NCI-H2107 (cell line): ENCODE measurements around the gene NRXN3.
"Not testable (repeated sequence)": the region's sequence is repeated elsewhere in the genome, so short reads cannot be mapped to it uniquely, and the experiment has no call there.

ENCODE experiments used
- DNase-seq: peaks from one replicate; lab custom pipeline; 2025; lab: John Stamatoyannopoulos, UW

Gene NRXN3

DNA sequence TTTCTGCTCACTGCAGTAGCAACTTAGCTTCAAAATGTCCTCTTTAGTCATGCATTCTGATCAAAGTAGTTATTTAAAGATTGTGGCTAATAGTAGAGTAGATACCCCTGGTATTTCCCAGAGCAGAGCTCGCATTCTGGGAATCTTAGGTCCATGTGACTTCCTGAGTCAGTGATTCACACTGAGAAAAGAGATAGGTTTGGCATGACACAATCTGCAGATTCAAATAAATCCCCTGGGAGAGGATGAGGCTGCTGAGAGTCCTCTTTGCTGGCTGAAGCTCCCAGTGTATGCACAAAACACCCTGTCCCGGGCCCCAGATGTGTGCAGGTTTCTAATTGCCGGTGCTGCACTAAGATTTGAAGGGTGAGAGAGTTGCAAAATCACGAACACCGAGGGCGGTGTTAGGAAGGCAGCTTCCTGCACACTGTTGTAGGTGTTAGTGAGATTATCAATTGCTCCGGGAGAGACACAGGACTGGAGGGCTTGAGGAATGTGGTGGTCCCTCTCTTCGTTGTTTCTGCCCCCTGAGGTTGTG, 233.2 kb downstream of the NRXN3 start:
- DNase-seq: no peak

DNA sequence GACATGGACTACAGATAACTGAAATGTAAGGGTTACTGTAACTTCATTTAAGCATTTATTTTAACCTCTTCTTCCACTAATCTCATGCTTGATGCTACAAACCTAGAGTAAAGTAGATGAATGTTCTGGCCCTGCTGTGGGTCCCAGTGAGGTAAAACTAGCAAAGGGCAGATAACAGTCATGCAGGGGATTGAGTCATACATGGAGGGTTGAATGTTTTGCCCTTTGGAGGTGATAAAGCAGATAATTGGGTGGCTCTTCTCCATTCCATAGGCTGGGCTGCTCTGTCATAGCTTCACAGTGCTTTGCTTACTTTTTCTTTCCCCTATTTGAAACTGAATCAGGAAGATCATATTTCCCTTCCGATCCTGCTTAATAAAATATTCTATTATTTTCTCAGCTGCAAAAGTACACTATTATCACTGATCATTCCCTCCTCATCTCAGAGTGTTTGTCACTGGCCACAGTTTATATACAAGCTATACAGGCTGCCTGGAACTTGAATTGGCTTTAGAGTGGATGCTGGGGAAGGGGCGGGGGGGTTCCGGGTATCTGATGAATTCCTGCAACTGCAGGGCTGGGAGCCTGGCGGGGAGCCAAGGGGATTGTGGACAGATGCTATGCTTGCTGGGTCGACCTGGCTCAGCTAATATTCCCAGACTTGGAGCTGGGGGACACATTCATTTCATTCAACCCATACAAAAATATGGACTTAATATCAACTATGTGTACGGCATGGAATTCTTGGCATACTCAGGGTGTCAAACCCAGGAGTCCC, 235.1 kb downstream of the NRXN3 start:
- no peak for DNase-seq

DNA sequence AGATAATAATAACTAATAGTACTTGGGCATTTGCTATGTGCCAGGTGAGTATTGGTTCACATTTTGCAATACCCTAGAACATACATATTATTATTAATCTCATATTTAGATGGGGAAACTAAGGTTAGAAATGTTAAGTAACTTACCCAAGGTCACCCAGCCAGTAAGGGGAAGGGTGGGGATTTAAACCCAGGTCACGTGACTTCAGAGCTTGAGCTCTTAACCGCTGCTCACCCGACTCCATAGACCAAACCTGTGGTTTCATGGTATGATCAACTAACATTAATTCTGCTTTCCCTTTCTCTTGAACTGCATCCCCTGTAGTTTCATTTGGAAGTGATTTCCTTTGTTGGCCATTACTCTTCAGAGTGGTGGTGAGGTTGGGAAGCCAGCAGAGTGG, 242.3 kb downstream of the NRXN3 start:
- peak; percentile 47 for DNase-seq

DNA sequence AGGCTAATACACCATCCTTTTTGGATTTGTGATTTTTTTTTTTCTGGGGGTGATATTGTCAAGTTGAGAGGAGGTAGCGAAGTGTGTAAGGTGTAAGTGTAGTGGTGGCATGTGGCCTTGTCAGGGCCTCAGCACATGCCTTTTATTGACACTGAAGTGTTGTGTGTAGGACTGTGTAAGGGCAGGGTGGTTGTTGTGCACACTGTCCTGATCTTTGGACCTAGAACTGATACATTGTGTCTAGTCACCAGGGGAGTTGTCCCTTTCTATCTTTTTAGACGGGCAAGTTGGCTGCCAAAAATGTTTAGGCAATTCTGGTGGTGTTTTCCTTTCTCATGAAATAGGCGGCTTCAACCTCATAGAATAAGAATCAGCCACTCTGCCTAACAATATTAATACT, 244.0 kb downstream of the NRXN3 start:
- DNase-seq: no peak

DNA sequence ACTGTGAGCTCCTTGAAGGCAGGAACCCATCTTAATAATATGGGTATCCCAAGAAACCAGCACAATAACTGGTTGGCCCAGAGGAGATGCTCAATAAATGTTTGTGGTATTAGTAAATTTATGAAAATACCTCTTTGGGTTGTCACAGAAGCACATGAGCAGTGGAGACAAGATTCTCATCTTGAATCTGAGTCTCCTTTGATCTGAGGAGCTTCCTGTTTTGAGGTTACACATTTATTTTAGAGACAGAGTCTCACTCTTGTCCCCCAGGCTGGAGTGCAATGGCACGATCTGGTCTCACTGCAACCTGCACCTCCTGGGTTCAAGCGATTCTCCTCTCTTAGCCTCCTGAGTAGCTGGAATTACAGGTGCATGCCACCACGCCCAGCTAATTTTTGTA, 247.4 kb downstream of the NRXN3 start:
- DNase-seq: no peak

DNA sequence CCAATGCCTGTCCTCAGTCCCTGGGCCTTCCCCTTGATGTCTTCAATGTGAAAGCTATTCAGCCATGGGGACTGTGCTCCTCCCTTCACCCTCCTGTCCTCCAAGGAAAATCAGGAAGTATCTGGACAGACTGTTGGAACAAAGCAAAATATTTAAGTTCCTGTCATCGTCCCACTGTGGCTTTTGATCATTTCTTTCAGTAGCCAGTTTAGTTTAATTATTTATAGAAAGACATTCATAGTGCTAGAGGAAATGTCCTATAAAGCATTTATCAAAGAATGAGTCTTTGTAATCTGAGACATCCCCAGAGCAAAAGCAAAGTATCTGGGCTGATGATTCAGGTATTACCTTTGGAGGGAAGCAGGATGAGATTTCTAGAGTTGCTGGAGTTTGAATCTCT, 254.1 kb downstream of the NRXN3 start:
- no peak for DNase-seq

DNA sequence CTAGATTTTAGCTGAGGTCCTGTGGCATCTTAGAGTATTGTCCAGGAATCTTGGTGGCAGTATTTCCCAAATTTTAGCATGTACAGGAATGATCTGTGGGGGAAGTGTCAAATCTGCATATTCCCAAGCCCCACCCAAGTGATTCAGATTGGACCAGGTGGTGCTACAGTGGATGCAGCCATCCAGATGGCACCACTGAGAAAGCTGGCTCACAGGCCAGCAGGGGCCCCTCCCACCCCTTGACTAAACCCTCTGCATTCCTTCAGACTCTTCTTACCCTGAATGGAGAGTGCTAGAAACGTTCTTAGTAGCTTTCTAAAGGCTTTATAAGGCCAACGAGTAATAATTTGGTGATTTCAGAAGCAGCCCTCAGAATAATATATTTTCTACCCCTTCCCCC, 255.2 kb downstream of the NRXN3 start:
- no peak for DNase-seq

DNA sequence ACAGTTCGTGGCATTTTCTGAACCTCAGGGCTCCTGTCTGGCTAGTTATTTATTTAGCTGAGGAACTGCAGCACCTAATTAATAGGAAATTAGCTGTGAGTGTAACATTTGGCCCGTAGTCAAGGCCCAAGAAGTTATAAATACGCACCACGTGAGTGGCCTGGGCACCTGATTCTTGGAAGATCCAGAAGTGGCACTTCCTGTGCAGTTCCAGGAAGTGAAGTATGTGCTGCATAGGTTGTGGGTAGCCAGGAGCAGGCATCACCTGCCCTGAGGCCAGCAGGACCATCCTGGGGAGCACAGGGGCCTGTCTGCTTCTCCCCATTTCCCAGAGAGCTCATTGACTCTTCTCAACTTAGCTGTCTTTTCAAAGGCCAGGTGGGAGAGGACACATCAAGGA, 255.6 kb downstream of the NRXN3 start:
- DNase-seq: no peak

DNA sequence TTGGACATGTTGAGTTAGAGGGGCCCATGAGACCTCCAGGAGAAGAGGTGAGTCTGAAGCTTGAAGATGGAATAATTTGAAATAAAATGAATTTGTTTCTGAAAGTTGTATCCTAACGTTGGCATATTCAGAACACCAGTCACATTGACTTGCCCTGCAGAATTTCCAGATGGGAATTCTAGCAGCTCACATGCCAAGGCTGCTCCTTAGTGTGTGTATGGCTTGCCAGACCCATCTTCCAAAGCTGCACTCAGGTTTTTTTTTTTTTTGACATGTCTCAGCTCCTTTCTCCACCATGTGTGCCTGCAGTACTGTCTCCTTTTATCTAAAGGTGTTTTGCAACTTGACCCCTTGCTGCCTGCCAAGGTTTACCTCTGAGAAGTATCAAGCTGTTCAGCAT, 261.9 kb downstream of the NRXN3 start:
- DNase-seq: no peak

DNA sequence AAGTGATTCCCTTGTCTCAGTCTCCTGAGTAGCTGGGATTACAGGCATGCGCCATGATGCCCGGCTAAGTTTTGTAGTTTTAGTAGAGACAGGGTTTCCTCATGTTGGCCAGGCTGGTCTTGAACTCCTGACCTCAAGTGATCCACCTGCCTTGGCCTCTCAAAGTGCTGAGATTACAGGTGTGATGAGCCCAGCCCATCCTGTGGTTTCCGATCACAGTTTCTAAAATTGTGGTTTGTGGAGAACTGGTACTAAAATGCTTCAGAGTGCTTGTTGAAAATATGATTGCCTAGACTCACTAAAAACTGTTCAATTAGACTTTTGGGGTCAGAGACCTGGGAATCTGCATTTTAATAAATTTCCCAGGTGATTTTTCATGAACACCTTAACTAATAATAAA, 267.3 kb downstream of the NRXN3 start:
- DNase-seq: not testable (repeated sequence)

DNA sequence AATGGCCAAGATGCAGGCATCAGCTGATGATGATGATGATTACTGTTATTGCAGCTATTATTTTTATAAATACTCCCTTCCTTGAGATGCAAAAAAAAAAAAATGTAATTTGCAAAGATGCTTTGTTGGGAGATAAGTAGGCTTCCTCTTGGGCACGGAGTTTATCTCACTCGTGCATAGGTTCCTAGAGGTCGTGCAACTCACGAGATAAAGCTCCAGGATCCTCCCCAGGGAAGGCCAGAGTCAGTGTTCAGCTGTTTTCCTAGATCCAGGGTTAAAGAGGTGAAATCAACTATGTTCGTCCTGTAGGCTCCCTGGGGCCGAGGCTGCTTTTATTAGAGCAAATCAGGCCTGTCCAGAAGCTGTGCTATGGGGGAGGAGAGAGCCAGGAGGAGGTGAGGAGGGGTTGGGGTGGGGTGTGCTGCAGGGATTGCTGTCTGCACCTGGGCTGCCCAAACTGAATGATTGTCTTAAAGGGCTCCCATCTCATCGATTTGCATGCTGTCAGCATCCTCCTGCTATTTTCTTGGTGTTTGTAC, 270.3 kb downstream of the NRXN3 start:
- no peak for DNase-seq

DNA sequence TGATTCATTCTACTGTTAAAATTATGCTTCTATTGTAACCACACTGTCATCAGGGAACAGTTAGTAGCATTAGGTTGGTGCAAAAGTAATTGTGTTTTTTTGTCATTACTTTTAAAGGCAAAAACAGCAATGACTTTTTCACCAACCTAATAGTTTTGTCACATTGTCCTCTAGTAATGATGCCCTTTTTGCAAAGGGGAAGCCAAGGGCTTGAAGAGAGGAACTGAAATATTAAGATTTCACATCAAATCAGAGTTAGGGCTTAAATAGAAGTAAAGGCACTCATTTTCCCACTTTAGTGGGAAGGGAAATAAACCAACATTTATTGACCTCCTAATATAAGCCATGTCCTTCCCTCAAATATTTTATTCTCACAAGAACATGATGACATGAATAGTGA, 273.7 kb downstream of the NRXN3 start:
- no peak for DNase-seq

DNA sequence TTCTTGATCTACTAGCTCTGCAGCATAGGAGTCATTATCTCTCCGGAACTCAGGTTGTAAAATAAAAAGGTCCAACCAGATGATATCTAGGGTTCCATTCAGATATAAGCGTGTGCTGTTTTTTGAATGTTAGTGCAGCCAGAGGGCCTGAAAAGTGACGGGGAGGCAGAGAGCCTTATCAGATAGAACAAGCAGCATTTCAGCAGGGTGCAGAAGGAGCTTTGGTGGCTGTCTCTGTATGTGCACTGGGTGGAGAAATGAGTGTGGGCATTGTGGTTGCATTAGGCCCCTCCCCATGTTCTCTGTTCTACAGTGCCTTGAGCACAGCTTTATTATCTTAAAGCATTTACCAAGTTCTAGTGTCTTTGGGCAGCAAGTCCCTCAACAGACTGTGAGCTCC, 275.1 kb downstream of the NRXN3 start:
- DNase-seq: no peak

DNA sequence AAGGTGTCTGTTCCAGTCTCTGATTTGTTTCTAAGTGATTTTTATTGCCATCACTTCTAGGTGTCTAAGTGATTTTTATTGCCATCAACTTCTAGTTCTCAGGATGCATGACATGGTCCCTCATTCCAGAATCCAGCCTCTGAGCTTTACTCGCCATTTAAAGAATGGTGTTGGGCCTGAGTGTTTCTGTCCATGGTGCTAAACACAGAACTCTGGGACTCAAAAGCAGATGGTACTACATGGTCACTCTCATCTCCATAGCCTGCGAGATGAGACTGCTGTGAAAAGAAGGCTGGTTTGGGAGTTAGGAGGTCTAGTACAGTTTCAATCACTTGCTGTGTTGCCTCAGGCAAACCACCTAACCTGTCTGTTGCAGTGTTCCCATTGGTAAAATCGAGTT, 276.6 kb downstream of the NRXN3 start:
- no peak for DNase-seq

DNA sequence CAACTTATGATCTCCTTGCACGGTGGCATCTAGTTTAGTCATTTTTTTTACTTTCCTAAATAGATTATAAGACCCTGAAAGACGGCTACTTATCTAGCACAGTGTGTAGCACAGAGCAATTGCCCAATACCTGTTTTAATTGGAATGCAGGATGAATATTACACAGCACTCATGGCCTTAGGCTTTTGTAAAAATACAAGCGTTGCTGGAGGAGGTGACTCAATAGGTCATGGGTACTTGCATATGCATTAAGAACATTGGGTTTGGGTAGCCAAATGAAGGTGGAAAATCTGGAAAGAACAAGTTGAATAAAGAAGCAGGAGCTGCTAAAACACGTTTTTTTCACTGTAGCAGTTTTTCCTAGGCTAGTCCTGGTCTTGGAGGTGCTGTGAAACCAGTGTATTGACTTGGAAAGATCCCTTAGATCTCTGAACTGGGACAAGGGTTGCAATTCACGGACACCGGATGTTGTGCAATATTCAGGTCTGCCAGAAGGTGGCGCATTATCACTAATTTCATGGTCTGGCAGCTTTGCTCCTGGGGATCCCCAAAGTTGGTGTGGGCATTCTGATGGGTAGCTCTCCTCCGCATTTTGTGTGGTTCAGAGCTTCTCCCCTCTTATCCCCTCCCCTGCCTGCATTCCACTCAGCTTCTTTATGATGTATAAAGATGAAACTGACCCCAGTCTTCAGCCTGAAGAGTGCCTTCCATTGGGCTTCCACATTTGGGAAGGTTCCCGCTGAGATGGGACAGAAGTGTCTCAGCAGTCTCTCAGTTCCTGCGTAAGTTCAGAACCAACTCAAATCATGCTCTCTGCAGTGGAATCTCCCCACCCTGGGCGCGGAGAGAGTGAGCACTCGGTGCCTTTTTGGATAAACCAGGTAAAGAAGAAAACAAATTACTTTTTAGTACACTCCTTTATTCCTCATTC, 278.3 kb downstream of the NRXN3 start:
- peak; percentile 79 for DNase-seq

DNA sequence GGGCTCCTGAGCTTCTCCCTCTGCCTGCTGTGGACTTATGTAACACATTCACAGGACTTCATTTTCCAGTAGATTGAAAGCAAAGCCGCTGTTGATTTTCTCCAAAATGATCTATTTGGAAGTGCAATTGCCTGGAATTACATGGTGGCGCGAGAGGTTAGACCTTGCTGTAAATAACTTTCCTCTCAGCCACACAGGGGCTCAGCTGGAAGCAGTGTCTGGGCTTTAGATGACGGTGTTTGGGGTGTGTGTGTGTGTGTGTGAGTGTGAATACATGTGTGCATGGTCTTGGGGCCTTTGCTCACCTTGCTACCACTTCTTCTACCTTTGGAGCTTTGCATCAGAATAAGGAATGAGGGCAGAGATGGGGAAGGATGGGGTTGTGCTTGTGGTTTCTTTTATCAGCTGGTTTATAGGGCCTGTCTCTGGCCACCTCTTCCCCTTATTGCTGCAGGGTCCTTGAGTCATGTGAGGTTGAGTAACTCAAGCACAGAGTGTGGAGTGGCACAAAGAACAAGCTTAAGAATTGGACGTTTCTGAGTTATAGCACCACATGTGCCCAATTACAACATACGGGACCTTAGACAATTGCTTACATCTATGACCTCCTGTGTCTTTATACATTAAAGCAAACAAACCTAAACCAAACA, 280.6 kb downstream of the NRXN3 start:
- no peak for DNase-seq

DNA sequence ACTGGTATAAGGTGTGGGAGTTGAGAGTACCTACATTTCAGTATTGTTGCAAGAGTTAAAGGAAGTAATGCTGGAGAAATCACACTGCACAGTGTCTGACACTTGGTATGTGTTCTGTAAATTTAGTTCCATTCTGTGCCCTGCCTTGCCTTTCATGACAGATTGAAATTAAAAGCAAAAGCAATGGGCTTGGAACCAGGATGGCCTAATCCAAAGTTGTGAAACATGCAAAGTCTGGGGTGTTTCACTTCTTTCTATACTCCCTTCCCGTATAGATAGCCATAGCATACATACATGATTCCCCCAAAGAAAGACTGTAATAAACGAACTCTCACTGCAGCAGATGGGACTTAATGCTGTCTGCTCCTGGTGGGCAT, 281.1 kb downstream of the NRXN3 start:
- DNase-seq: no peak

DNA sequence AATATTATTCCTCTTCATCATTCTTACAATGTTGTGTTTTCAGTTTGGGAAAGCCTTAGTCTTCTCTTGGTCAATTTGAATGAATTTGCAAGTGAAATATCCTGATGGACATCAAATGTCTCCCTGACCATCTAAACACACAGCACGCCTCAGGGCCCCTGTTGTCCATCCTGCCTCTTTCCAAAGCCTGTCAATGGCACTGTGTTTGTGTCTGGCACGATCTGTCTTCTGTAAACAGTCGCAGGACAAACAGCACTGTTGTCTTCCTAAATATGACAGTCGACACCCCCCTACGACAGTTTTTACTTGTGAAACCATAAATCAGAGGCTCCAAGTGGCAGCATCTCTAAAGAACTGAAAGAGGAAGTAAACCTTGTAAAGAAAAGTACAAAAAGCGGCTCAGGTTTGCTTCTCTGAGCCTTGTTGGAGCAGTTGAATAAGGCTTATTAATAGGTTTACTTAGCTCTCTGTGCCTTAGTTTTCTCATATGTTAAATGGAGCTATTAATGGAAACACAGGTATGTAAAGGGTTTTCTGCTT, 285.8 kb downstream of the NRXN3 start:
- no peak for DNase-seq

DNA sequence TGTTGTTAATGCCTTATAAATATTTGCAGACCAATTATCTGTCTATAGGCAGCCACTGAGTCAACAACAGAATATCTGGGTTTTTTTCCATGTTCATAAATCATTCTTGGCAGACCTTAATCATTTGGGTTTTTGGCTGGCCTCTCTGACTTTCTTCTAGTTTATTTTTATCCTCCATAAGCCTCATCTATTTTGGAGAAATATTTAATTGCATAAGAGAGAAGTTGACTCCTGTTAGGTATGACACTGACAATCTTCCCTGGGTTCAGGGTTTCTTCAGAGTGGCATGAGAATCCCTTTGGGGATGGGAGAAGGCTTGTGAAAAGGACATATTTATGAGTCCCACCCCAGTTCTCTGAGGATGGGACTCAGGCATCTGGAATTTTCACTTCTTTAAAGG, 299.8 kb downstream of the NRXN3 start:
- no peak for DNase-seq

DNA sequence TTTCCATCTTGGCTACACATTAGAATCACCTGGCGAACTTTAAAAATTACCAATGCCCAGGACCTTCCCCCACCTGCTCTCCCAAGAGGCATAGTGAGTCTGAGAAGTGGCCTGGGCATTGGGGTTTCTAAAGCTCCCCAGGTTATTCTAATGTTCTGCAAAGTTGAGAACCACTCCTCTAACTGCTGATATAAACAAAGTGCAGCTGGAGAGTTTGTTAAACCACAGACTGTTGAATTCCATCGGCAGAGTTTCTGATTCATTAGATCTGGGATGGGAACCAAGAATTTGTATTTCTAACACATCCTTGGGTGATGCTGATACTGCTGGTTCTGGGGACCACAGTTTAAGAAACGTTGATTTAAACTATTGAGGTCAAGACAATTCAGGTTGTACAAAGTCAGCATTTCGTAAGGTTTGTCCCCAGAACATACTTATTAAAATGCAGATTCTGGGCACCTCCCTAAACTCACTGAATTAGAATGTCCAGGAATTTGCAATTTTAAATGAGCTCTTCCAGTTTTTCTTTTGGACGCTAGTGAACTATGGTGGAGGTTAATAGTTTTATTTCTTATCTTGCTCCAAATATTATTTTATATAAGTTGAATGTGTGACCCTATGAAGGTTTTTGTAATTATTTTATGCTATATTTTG, 309.1 kb downstream of the NRXN3 start:
- DNase-seq: peak; percentile 11

DNA sequence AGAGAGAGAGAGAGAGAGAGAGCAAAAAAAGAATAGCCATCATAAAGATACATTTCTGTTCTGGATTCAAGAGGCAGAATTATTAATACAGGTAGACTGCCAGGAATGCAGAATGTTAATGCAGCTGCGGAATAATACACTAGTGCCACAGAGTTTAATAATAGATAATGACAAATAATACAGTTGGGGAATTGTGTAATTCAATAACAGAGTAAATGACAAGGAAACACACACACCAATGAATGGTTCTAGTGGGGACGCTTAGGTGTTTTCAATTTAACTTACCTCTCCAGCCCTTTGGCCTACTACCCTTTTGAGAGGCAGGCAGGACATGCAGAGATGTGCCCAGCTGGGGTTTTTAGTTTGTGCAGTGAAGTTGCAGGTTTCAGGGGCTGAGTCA, 313.9 kb downstream of the NRXN3 start:
- no peak for DNase-seq

DNA sequence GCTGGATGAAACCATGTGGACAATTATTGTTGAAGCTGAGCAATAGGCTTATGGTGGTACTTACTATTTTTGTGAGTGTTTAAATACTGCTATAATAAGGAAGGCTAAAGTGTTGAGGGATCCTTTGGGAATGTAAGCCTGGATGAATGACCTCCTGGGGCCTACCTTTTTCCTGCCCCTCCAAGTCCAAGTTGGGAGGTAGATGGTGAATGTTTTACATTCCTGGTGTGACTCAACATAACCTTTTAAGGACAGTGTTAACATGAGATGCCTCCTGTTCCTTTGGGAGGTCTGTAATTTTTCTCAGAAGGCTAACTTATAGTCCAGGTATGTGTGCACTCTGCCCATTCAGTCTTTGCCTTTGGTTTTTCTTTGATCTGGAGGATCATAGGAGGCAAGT, 315.9 kb downstream of the NRXN3 start:
- no peak for DNase-seq
